ENCODE results near the gene MYEOV. TPM values are rescaled to one million over a fixed set of nuclear protein-coding genes. Genes with fewer than 3 reads are reported as not detected.

Gene MYEOV
- total and polyA plus RNA-seq, 9 of the 15 experiments (the other 6 are each of a cell fraction or from before 2014, with no cell fraction given), result 10.2 to 133 (median 32.2) TPM

GRCh38 chr11:69307871-69308431, 14.0 kb downstream of the MYEOV start:
- H3K9ac ChIP-seq (ENCODE audit: insufficient read depth in 1 of 2, low read depth in 2 of 2, low read length in 2 of 2), result 0 out of 4 replicates have a peak overlapping the region, but pooled peaks of 1 of the 2 experiments have one; percentile 18
- intact Hi-C loops (cut with micrococcal nuclease), result no loop called here
- H3K27ac ChIP-seq (ENCODE audit: extremely low read depth, low read depth, low read length), result no peak overlapping the region
- H3K9me1 ChIP-seq (ENCODE audit: control insufficient read depth, insufficient read depth, low read length), result peaks cover 4% of the 10 kb centered on the region
- no peaks in the 10 kb centered on the region for H3K9me3 ChIP-seq (replicated peaks; ENCODE audit: control insufficient read depth, insufficient read depth, low read depth, low read length)
- 49% methylated on average over 11 of the region's 12 CpGs for WGBS (ENCODE audit: insufficient coverage, low coverage, missing lambda C conversion rate)
- no TSS peak for BruUV-seq (replicated peaks)
- ATAC-seq (no peak), DNase-seq (ENCODE audit: extremely low read depth in 1 of 4, low spot score in 3 of 4) (no peak), FAIRE-seq (no peak)
- in situ Hi-C loops (cut with MboI), result no loop called here
- ChIA-PET POLR2A (interaction anchor here (1.2 to 1.5 kb wide), 2 partner anchors 10 to 28 kb away, joined by 3 to 7 read pairs; no protein-coding TSS in a partner anchor), CTCF (ENCODE audit: low intra/inter-chr PET ratio) (no interaction called here)
- H3K27me3 ChIP-seq (ENCODE audit: control insufficient read depth in 2 of 2, insufficient read depth in 2 of 2, low read length in 2 of 2), result no peaks in the 10 kb centered on the region
- peaks cover 0 to 7% of the 10 kb centered on the region in 2 experiments; a peak in 1 of 5 replicates for H3K4me1 ChIP-seq (replicated peaks in 1 of 2; ENCODE audit: control insufficient read depth in 2 of 2, insufficient read depth in 2 of 2, low read length in 2 of 2)
- TF ChIP-seq BACH1 (tag; IDR thresholded peaks at IDR 0.05) (no peak), NFYB (IDR thresholded peaks at IDR 0.05; ENCODE audit: extremely low read depth, insufficient read length) (no peak), ARID3B (CRISPR knock-in tag; IDR thresholded peaks at IDR 0.05; ENCODE audit: borderline replicate concordance) (no peak), CTBP1 (IDR thresholded peaks at IDR 0.05; ENCODE audit: borderline replicate concordance) (no peak), NR1H2 (CRISPR knock-in tag; IDR thresholded peaks at IDR 0.05) (no peak), NR2F6 (CRISPR knock-in tag; IDR thresholded peaks at IDR 0.05) (no peak), HOXB6 (CRISPR knock-in tag; IDR thresholded peaks at IDR 0.05; ENCODE audit: borderline replicate concordance) (no peak), RBM15 (IDR thresholded peaks at IDR 0.05; ENCODE audit: insufficient read depth, low read length) (no peak), ZC3H11A (IDR thresholded peaks at IDR 0.05; ENCODE audit: low read depth, low read length) (no peak), YBX1 (IDR thresholded peaks at IDR 0.05) (no peak), ZBTB34 (CRISPR knock-in tag; IDR thresholded peaks at IDR 0.05) (no peak), POLR2H (tag; IDR thresholded peaks at IDR 0.05; ENCODE audit: low read depth) (no peak), HDGF (IDR thresholded peaks at IDR 0.05) (no peak), ZNF75A (CRISPR knock-in tag; IDR thresholded peaks at IDR 0.05) (no peak)
- TF ChIP-seq, protein P1, sequence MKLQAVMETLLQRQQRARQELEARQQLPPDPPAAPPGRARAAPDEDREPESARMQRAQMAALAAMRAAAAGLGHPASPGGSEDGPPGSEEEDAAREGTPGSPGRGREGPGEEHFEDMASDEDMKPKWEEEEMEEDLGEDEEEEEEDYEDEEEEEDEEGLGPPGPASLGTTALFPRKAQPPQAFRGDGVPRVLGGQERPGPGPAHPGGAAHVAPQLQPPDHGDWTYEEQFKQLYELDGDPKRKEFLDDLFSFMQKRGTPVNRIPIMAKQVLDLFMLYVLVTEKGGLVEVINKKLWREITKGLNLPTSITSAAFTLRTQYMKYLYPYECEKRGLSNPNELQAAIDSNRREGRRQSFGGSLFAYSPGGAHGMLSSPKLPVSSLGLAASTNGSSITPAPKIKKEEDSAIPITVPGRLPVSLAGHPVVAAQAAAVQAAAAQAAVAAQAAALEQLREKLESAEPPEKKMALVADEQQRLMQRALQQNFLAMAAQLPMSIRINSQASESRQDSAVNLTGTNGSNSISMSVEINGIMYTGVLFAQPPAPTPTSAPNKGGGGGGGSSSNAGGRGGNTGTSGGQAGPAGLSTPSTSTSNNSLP (IDR thresholded peaks at IDR 0.05; ENCODE audit: borderline replicate concordance, low read depth, low read length), result no peak
- H3K79me2 ChIP-seq (ENCODE audit: control insufficient read depth, insufficient read depth, low read length), result peaks cover 15% of the 10 kb centered on the region
- H3K4me2 ChIP-seq (ENCODE audit: insufficient read depth, low read length), result no peak overlapping the region
- no peak overlapping the region for H3K4me3 ChIP-seq
- no peaks in the 10 kb centered on the region; the same call in 2 of the 3 replicates for H3K36me3 ChIP-seq (ENCODE audit: control insufficient read depth, insufficient read depth, low read length)
- H4K20me1 ChIP-seq (replicated peaks; ENCODE audit: control insufficient read depth, insufficient read depth, low read length), result peaks cover 10% of the 10 kb centered on the region
- H2AFZ ChIP-seq (ENCODE audit: low read depth, low read length), result no peak overlapping the region

All from K562 (cell line).